HG03354 (cell line): ENCODE results near the gene STMN3.

Experiments used
- ATAC-seq: cut with Tn5 transposase; IDR thresholded peaks from one replicate; pipeline ENCODE4 v1.9.1; 2021; ENCODE audit warnings: mild to moderate bottlenecking; ENCODE audit not compliant: unreplicated experiment, poor library complexity, severe bottlenecking

STMN3 gene

GRCh38 chr20:63594043-63594561, 59.1 kb downstream of the STMN3 start:
- no peak for ATAC-seq

- no peak for ATAC-seq
Measured at GRCh38 chr20:63592661-63593060, 60.6 kb downstream of the STMN3 start.

DNA sequence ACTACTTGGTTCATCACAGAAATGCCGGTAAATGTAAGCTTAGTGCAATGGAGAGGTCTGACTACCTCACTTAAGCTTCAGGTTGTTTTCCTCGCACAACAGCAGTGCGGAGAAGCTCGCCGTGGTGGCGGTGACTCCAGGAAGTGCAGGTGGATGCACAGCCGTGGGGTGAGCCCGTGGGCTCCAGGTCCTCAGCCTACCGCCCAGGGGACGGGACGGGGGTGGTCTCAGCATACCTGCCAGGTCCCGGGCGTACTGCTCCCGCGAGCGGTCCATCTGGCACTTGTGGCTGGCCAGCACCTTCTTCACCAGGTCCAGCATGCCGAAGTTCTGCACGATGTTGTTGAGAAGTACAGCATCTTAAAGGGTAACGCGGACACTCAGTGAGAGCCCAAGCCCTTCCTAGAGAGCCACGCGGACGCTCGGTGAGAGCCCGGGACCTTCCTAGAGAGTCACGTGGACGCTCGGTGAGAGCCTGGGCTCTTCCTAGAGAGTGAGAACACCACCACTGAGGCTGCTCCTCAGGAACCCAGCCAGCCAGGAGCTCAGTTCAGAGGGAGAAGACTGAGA, 61.4 kb downstream of the STMN3 start:
- ATAC-seq: no peak

DNA sequence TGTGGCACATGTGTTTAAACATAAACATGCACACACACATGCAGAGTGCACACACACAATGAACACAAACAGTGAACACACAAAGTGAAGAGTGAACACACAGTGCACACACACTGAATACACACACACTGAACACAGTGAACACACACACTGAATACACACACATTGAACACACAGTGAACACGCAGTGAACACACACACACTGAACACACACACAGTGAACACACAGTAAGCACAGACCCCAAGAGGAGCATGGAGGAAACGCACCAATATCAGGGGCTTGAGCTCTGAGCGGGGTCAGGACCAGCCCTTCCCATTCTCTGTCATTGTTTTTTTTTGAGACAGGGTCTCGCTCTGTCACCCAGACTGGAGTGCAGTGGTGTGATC, 62.1 kb downstream of the STMN3 start:
- ATAC-seq: no peak

- no peak for ATAC-seq
Measured at GRCh38 chr20:63590218-63591146, 62.7 kb downstream of the STMN3 start.
